MV-4-11 (cell line): ENCODE results near the gene CYFIP1.

ENCODE experiments used
- DNase-seq: peaks from one replicate; lab custom pipeline; 2025; lab: John Stamatoyannopoulos, UW

CYFIP1 gene

DNA sequence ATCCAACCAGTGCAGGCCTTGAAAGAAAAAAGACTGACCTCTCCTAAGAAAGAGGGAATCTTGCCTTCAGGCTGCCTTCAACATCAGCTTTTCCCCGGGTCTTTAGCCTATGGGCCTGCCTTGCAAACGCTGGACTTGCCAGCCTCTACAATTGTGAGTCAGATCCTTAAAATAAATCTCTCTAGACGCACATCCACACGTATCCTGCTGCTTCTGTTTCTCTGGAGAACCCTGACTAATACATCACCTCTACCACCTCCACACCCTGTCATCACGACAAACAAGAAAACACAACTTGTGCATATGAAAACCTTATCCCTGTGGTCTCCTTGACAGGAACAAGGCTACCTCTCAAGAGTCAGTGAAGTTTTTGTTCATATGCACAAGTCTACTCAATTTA, 11.8 kb downstream of the CYFIP1 start:
- no peak for DNase-seq

DNA sequence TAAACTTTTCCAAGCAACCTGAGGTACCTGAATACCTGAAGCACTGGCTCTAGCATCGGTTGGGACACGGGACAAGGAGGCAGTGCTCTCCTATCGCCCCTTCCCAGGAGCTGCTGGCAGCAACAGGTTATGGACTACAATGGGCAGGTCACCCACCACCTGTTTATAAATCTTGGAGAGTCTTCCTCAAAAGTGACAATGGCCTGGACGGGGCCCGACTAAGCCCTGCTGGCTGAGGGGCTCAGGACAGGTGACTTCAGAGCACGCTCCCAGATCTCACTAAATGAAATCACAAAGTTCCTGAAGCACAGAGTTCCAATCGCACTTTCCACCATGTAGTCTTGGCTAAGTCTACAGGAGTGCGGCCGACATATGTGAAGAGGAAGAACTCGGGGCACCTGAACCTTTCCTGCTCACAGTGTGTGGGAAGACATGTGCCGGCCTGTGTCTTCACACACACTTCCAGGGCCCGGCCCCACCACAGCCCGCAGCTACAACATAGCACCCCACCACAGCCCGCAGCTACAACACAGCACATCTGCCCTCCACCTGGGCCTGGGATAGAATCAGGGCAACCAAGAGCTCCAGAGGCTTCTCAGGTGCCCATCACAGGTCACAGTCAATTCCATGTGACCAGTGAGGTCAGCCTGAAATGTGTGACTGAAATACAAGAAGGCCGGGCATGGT, 12.9 kb downstream of the CYFIP1 start:
- DNase-seq, result no peak

DNA sequence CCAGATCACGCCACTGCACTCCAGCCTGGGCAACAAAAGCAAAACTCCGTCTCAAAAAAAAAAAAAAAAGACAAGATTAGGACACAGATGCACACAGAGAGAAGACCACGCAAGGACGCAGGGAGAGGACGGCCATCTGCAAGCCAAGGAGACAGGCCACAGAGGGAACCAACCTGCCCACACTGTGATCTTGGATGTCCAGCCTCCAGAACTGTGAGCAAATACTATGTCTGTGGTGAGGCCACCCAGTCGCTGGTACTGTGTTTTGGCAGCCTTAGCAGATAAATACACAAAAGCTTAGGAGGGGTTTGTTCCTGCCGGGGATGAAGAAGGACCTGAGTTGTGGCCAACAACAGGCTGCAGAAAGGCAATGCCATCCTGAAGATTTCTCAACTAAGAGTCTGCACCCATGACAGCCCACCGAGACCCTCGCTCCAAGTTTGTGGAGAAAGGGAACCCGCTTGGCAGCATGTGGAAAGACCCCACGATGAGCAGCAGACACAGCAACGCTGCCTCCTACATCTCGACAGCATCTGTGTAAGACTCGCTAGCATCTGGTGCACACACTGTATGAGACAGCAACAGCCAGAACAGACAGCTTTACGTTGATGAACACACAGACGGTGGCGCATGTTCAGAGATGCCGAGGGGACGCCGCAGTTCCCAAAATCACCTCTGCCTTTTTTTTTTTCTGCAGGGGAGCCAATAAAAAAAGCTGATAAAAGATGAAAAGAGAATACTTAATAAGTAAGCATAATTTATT, 13.7 kb downstream of the CYFIP1 start:
- no peak for DNase-seq

DNA sequence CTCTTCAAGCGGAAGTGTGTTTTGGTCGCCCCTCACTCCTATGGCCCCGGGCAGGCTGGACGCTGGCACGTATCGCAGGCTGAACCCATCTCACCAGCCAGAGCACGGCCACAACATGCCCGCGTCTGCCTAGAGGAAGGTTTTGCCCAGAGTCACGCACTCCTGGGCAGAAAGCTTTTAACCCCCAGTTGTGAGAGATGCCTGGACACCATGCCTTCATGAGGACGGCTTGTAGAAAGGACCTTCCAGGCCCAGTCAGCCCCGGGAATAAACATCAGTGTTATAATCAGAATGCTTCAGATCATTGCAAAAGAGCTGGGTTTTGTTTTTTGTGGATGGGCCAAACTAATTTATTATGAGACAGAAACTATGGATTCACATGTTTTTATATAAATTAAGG, 16.5 kb downstream of the CYFIP1 start:
- DNase-seq, result no peak

DNA sequence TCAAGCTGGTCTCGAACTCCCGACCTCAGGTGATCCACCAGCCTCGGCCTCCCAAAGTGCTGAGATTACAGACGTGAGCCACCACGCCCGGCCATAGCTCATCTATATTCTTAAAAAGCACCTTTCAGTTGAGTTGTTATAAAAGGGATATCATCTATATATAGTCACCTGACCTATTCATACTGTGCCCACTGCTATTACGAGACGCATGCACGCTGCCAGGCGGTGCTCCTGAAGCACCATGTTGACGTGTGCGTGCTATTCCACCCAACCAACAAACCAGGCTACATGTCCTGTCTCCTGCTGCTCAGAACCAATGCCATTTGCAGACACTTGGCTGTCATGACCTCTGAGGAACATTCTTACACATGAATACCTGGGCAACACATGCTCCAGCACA, 17.6 kb downstream of the CYFIP1 start:
- DNase-seq, result no peak

DNA sequence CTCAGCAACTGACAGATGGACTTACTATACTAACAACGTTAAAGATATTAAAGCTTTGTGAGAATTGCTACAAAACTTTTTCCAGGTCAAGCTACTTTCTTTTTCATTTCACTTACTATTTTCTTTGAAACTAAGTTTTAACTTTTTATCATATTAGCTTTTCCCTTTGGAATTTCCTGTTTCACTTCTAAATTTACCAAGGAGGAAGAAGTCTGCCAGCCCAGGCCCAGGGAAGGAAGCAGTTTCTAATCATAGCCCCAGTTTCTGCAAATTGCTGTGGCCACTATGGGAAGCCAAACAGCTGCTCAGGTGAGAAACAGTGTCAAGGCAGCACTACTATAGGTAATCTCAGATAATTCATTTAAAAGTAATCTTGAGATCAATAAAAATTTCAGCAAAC, 18.4 kb downstream of the CYFIP1 start:
- peak; percentile 10 for DNase-seq

DNA sequence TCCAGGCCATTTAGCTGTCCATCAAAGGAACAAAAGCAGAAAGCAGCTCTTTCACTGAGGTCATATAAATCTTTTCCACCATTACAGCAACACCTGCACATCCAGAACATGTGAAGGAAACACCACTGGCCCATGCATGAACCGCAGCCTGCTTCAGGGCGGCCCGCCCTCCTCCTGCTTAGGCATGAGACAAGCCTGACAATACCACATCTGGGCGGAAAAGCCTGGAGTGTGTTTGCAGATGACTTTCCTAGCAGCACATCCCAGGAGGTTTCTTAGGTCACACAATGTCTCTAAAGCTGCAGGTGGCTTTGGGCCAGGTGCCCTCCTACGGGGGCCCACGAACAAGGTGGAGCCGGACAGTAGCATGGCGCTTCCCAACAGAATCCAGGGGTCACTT, 19.6 kb downstream of the CYFIP1 start:
- DNase-seq, result no peak

DNA sequence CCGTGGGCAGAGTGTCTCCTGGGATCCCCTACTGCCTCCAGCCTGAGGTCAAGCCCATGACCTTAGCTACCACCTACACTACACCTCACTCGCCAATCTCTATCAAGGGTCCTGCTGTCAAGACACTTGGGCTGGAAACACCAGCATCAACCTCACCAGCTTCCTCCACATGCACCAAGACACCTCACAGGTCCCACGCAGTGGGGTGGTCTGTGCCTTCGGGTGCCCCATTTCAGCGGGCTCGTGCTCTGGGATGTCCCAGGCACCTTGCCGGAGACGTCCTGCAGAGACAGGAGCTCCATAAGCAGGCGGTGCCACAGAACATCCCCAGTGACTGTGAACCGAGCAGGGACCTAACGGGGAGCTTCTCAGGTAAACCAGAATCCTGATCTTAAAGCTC, 20.0 kb downstream of the CYFIP1 start:
- no peak for DNase-seq

DNA sequence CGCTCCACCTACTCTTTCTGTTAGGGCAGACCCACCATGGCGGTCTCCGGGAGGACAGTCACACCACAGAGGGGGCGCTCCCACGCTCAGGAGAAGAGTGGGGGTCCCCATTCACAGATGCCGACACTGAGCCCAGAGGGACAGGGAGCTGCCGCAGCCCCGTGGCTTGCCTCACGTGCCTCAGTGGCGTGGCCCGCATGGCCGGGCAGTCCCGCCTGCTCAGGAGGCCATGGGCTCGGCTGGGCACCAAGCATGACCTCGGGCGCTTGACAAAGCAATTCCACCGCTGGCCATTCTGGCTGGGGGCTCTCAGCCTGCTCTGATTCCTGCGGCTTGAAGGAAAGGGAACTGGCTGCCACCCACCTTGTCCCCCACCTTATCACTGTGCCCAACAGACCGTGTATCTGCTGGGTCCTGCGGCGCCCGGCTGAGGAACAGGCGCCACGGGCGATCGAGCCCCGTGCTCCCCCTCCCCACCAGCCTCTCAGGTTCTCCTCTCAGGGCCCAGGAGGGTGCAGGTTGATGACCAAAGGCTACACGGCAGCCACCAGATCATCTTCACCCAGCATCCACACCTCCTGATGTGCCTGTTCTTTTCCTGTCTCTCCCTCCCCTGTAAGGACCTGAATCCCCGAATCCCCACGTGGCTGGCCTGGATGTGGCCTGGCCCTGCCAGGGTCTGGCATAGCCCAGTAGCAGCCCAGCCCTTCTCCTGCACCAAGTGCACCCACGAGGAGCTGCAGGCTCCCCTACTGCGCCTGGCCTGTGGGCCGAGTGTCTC, 20.7 kb downstream of the CYFIP1 start:
- DNase-seq, result no peak

DNA sequence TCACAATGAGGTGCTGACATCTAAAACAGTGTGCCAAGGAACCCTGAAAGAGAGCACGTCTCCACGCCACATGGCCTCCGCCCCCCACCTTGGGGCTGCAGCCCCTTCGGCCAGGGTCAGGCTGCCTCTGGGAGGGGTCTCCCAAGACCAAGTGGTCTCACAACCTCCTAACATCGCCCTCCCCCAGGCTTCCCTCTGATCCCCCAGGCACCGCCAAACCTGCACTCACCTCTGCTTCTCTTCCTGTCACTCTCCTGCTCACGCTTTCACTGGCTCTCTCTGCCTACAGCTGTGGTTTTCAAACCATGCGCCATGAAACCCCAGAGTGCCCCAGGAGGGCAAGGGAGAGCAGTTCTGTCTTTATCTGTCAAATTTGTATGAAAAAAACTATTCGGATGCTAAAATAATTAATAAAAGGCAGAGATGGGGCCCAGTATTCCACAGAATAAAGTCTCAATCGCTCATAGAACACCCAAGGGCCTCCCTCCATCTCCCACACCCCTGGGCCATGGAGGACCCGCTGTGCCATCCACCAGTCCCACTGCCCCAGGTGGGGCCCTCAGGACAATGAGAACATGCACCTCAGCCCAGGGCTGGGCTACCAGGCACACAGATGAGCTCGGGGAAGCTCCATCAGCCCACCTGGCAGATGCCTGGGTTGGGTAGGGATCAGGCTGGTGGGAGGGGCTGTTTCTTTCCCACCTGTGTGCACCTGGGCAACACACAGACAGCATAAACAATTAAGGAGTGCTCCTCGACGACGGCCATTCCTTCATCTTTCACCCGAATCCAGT, 21.5 kb downstream of the CYFIP1 start:
- no peak for DNase-seq

DNA sequence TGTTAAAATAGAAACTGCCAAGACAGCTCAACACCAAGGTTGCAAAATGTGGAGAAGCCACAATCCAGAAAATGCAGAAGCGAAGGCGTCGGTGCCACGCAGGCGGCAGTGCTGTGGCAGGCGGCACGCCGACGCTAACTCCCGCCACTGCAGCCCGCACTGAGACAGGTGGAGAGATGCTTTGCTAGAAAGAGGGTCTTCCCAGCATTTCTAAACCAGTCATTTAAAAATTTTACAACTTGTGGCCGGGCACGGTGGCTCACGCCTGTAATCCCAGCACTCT, 23.2 kb downstream of the CYFIP1 start:
- DNase-seq, result peak; percentile 89

DNA sequence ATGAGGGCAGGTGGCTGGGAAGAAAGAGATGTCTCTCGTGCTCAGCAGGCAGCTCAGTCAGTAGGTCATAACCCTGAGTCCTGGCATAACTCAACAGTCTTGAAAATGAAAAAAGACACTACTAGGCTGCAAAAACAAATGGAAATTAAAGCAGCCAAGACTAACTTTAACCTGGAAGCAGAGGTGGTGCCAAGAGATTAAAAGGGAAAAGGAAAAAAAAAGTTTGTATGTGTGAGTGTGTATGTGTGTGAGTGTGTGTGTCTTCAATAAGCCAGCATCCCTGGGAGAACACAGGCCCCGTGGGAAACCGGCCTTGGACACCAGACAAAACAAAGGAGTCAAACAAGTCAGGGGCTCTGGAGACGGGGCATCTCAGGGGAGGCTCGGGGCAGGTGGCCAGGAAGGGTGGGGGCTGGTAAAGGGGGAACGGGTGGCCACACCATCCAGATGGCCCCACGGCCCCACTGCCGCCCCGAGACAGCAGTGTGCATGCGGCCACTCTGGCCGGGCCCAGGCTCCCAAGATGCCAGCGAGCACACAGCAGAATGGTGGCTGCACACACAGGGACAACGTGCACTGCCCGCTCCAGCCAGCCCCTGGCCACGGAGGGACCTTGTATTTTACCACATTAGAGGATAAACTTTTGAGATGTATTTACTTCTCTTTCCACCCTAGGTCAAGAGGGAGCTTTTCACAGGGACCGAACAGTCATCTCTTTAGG, 23.8 kb downstream of the CYFIP1 start:
- DNase-seq, result no peak

DNA sequence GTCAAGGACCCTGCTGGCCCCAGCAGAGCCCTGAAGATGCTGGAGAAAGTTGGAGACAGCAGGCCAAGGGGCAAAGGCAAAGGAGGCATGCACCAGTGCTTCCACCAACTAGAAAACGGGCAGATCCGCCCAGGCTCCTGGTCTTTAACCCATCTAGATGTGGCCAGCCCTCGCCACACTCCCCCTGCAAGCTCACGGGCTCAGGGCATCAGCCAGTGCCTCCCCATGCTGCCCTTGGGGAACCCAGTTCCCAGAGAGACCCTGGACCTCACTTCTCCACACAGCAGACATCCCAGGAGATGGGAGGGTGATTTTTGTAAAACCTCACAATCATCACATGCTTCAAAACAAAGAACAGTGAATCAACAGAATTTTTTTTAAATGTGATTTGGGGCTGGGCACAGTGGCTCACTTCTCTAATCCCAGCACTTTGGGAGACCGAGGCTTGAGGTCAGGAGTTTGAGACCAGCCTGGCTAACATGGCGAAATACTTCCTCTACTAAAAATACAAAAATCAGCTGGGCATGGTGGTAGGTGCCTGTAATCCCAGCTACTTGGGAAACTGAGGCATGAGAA, 24.5 kb downstream of the CYFIP1 start:
- DNase-seq, result peak; percentile 79

DNA sequence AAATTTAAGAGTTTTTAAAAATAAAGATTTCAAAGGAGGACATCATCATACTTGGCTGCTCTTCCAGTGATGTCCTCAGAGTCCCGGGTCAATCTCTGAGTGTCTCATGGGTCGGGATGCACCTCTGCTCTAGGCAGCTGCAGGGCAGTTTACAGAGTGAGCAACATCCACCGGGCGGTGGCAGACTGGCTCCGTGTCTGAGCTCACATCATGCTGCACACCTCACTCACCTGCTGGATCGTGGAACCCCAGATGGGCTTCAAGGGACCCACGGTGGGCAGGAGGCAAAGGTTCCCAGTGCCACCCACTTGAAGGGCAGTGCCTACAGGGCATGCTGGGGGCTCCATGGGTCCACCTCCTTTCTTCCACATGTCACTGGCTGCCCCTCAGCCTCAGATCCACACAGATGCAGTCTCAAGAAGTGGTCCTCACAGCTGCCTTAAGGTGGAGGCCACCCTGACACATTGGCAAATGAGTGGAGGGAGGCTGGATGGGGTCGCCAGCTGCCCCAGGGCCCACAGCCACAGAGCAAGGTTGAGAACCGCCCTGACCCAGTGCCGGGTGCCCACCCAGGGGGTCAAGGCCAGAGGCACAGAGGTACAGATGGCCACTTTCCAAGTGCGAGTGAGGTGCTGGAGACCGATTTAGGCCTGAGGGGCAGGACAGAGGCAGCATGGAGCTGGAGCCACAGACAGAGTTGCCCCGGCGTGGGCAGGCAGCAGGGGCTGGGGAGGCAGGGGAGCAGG, 25.2 kb downstream of the CYFIP1 start:
- no peak for DNase-seq

DNA sequence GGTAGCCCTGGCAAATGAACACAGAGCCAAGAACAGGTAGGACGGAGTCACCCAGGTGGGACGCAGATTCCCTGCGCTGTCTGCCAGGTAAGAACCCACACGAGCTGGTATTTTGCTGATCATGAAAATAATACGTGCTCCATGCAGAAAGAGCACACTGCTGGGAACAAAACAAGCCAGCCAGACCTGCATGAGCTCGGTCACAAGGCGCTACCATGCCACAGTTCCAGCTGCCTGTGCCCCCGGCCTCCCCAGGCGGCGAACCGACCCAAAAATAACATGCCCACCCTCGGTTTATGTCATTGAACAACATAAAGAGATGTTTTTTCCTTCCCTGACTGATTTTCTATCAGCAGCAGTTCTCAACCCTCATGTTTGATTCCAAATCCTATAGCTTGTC, 25.8 kb downstream of the CYFIP1 start:
- DNase-seq, result no peak

DNA sequence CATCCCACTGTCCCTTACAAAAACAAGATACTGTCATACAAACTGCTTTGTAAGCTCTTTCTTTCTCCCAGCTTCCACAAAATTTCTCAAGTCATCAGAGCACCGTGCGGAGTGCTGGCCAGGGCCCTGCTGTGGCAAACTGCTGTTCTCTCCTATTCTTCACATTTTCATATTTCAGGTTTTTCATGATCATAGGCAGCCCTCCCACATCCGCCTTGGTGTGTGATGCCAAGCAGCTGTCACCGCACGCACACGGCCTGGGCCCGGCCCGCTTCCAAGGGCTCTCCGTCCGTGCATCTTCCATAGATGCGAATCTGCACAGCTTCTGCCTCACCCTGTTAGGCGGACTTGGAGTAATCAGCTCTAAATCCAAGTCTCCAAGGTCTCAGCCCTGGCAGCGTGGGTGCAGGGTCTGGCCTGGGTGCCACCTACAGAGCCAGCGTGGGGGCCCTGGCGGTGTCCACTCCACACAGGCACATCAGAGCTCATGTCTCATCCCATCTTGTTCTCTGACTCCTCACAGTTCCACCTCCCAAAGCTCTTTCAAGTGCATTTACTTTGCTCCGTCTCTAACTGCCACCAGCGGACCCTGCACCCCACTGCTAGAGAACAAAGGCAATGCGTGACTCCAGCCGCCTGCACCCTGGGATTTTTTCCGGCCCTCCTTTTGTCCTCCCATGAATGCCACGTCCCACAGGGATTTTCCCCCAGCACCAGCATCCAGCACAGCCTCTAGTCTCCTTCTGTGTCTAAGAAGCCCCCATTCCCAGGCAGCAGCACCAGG, 27.2 kb downstream of the CYFIP1 start:
- no peak for DNase-seq

DNA sequence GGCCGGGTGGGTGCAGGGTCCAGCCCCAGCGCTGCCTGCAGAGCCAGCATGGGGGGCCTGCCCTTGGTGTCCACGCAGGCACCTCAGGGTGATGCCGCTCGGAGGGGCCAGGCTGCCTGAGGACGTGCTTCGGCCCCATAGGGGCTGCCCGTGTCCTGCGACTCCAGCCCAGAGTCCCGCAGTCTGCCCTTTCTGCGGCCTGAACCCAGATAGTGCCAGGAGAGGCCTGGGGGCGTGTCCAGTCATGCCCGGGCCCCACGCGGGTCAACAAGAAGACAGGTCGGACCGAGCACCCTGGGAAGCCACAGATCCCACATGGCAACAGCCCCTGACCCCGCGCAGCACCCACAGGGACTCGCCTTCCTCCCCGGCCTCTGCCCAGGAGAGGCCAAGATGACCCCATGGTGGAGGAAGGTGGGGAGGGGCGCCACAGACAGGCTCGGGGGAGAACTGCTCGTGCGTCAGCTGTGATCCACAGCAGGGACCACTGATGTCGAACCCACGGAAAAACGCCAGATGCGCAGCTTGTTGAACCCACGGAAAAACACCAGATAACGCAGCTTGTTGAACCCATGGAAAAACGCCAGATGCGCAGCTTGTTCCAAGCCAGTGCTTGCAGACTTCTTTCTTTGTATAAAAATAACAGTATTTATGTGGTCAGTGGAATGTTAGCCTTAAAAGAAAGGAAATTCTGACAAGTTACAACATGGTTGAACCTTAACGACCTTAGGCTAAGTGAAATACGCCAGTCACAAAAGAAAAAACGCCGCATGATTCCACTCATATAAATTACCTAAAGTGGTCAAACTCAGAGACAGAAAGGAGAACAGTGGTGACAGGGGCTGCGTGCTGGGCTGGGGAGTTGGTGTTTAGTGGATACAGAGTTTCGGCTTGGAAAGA, 28.5 kb downstream of the CYFIP1 start:
- no peak for DNase-seq

DNA sequence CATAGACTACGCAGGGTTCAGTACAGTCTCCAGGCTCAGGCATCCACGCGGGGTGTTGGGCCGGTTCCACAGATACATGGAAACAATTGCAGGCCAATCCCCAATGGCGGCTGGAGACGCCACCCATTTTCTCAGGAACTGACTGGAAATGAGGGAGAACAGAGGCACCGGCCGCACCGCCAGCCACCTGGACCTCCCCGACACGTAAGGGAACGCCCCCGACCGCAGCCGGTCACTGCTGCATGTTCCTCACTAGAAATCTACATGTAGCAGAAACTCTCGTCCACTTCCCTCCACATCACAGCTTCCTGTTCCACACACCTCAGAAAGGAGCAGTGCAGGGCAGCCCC, 29.2 kb downstream of the CYFIP1 start:
- DNase-seq, result no peak
